Liver (tissue), 9 donors: Measurements from ENCODE around the gene DYNC2LI1. TPM values are rescaled to one million over a fixed set of nuclear protein-coding genes. Genes with fewer than 3 reads are reported as not detected.

ENCODE experiments used
- DNase-seq: peaks from one replicate; pipeline ENCODE4 v3.0.0-alpha.2; 2017; ENCODE audit warnings: low spot score
- H3K27ac ChIP-seq, 2 donors: one replicate each; pipeline ENCODE4 v1.7.0; 2013; ENCODE audit warnings: inconsistent platforms in 2 of 2, low read length in 2 of 2, control low read depth in 1 of 2, low read depth in 1 of 2, mild to moderate bottlenecking in 1 of 2
- H3K27me3 ChIP-seq, 4 donors: one replicate each; pipeline versions ENCODE4 v1.6.1 to v1.7.0; 2013; ENCODE audit warnings: low read length in 3 of 4, inconsistent platforms in 1 of 4, mild to moderate bottlenecking in 1 of 4, moderate library complexity in 1 of 4; ENCODE audit not compliant: control insufficient read depth in 4 of 4, insufficient read depth in 4 of 4
- H3K36me3 ChIP-seq, 4 donors: one replicate each; pipeline versions ENCODE4 v1.6.1 to v1.7.0; 2013; ENCODE audit warnings: low read length in 3 of 4, mild to moderate bottlenecking in 3 of 4, low read depth in 1 of 4, moderate library complexity in 1 of 4; ENCODE audit not compliant: control insufficient read depth in 4 of 4, insufficient read depth in 3 of 4
- H3K4me1 ChIP-seq, 4 donors: one replicate each; pipeline versions ENCODE4 v1.6.1 to v1.7.0; 2013; ENCODE audit warnings: low read length in 3 of 4, mild to moderate bottlenecking in 3 of 4, moderate library complexity in 1 of 4; ENCODE audit not compliant: control insufficient read depth in 4 of 4, insufficient read depth in 4 of 4
- H3K4me3 ChIP-seq, 3 donors: one replicate each; pipeline versions ENCODE4 v1.6.1 to v1.7.0; 2013; ENCODE audit warnings: low read length in 3 of 3, control low read depth in 1 of 3, low read depth in 1 of 3, mild to moderate bottlenecking in 1 of 3
- H3K9ac ChIP-seq, 2 donors: one replicate each; pipeline ENCODE4 v1.7.0; 2013; ENCODE audit warnings: low read length in 2 of 2, mild to moderate bottlenecking in 2 of 2, moderate library complexity in 2 of 2, control low read depth in 1 of 2, low read depth in 1 of 2
- H3K9me3 ChIP-seq, 4 donors: one replicate each; pipeline versions ENCODE4 v1.6.1 to v1.7.0; 2013; ENCODE audit warnings: low read length in 3 of 4; ENCODE audit not compliant: control insufficient read depth in 4 of 4
- ATF3 ChIP-seq: IDR thresholded peaks from 2 replicates; pipeline ENCODE4 v1.6.1; 2016; ENCODE audit warnings: antibody characterized with exemption
- CTCF ChIP-seq: fragments of 150-350 bp; IDR thresholded peaks from 2 replicates; pipeline ENCODE4 v1.5.1; 2017; ENCODE audit warnings: improper control_type of control experiment, low read depth, low read length; ENCODE audit not compliant: missing input control
- EGR1 ChIP-seq, 2 donors: IDR thresholded peaks; 2 replicates each; pipeline ENCODE4 v1.6.1; 2016 to 2018; ENCODE audit warnings: antibody characterized with exemption in 2 of 2, low read depth in 2 of 2
- FOXA1 ChIP-seq: IDR thresholded peaks from 2 replicates; pipeline ENCODE4 v1.6.1; 2016; ENCODE audit warnings: antibody characterized with exemption
- FOXA2 ChIP-seq: IDR thresholded peaks from 2 replicates; pipeline ENCODE4 v1.6.1; 2016; ENCODE audit warnings: antibody characterized with exemption
- GABPA ChIP-seq, 2 donors: IDR thresholded peaks in 1 of 2; conservative IDR thresholded peaks in 1 of 2; 2 replicates each; pipeline ENCODE4 v1.6.1; 2016; ENCODE audit warnings: antibody characterized with exemption in 2 of 2, mild to moderate bottlenecking in 1 of 2, moderate library complexity in 1 of 2
- HNF4A ChIP-seq, 2 donors: conservative IDR thresholded peaks; 2 replicates each; pipeline ENCODE4 v1.6.1; 2016; ENCODE audit warnings: antibody characterized with exemption in 2 of 2, mild to moderate bottlenecking in 2 of 2
- HNF4G ChIP-seq: IDR thresholded peaks from 2 replicates; pipeline ENCODE4 v1.6.1; 2016; ENCODE audit warnings: antibody characterized with exemption
- JUND ChIP-seq, 2 donors: IDR thresholded peaks; 2 replicates each; pipeline ENCODE4 v1.6.1; 2016; ENCODE audit warnings: antibody characterized with exemption in 2 of 2
- MAX ChIP-seq: IDR thresholded peaks from 2 replicates; pipeline ENCODE4 v1.6.1; 2016; ENCODE audit warnings: antibody characterized with exemption
- NR2F2 ChIP-seq: IDR thresholded peaks from 2 replicates; pipeline ENCODE4 v1.6.1; 2016; ENCODE audit warnings: antibody characterized with exemption
- RAD21 ChIP-seq, 2 donors: IDR thresholded peaks; 2 replicates each; pipeline ENCODE4 v1.6.1; 2016; ENCODE audit warnings: antibody characterized with exemption in 2 of 2, mild to moderate bottlenecking in 2 of 2
- REST ChIP-seq: IDR thresholded peaks from 2 replicates; pipeline ENCODE4 v1.6.1; 2016; ENCODE audit warnings: antibody characterized with exemption, mild to moderate bottlenecking
- RXRA ChIP-seq, 2 donors: IDR thresholded peaks; 2 replicates each; pipeline ENCODE4 v1.6.1; 2017 to 2018; ENCODE audit warnings: antibody characterized with exemption in 2 of 2, mild to moderate bottlenecking in 1 of 2
- SP1 ChIP-seq: IDR thresholded peaks from 2 replicates; pipeline ENCODE4 v1.6.1; 2018; ENCODE audit warnings: antibody characterized with exemption, mild to moderate bottlenecking
- TAF1 ChIP-seq: conservative IDR thresholded peaks from 2 replicates; pipeline ENCODE4 v1.6.1; 2016; ENCODE audit warnings: antibody characterized with exemption, mild to moderate bottlenecking
- YY1 ChIP-seq: IDR thresholded peaks from 2 replicates; pipeline ENCODE4 v1.6.1; 2016; ENCODE audit warnings: antibody characterized with exemption, mild to moderate bottlenecking
- ZBTB33 ChIP-seq: IDR thresholded peaks from 2 replicates; pipeline ENCODE4 v1.6.1; 2016; ENCODE audit warnings: antibody characterized with exemption
- WGBS: extraction: QIAGEN DNeasy Blood & Tissue Kit; methylation state at CpG from one replicate; pipeline ENCODE4 v1.1.7; 2013; 5-methylcytosine and 5-hydroxymethylcytosine counted together
- polyA plus RNA-seq, 2 donors: library from polyadenylated mRNA; stranded (reverse) in 1 of 2; unstranded in 1 of 2; fragments of 200-250 nt in 1 of 2; fragments of >200 nt in 1 of 2; fragmentation: Nextera tagmentation in 1 of 2; extraction: Ambion mirVana in 1 of 2; gene quantifications; one replicate each; pipeline versions ENCODE4 v1.2.1 to v1.2.3, GENCODE V29; 2013 to 2015
- total RNA-seq, 2 donors: library from RNA; depleted of rRNA; stranded (reverse); fragments of >200 nt; gene quantifications; one replicate each; pipeline ENCODE4 v1.2.3, GENCODE V29; 2014
- donor health status: healthy.
- donor health status: healthy.
- donor health status: healthy.
- donor health status: healthy.
- donor health status: healthy.

Gene DYNC2LI1
- total and polyA plus RNA-seq, 4 donors = 5.4 to 6.1 (median 5.7) TPM

GRCh38 chr2:43752302-43752701 is 21.5 kb upstream of the DYNC2LI1 start:
- H3K27ac ChIP-seq = no peak overlapping the region
- no peak overlapping the region for H3K4me3 ChIP-seq
- DNase-seq = no peak
- H3K27me3 ChIP-seq = no peaks in the 10 kb centered on the region
- H3K9ac ChIP-seq = no peak overlapping the region
- TF ChIP-seq FOXA1 = no peak
- TF ChIP-seq ATF3 = no peak
- TF ChIP-seq HNF4A (conservative IDR thresholded peaks at IDR 0.05) = no peak
- no peak for TF ChIP-seq RXRA (IDR thresholded peaks at IDR 0.05)
- no peak for TF ChIP-seq REST
- no peak for TF ChIP-seq MAX
- TF ChIP-seq EGR1 (IDR thresholded peaks at IDR 0.05; ENCODE audit: low read depth in 2 of 2) = no peak
- TF ChIP-seq RAD21 (IDR thresholded peaks at IDR 0.05) = no peak
- TF ChIP-seq YY1 = no peak
- no peak for TF ChIP-seq FOXA2
- no peak for TF ChIP-seq HNF4G
- no peak for TF ChIP-seq NR2F2
- TF ChIP-seq TAF1 = no peak
- TF ChIP-seq SP1 = no peak
- TF ChIP-seq GABPA (IDR thresholded peaks at IDR 0.05 in 1 of 2, conservative IDR thresholded peaks at IDR 0.05 in 1 of 2) = no peak
- no peak for TF ChIP-seq CTCF
- TF ChIP-seq JUND (IDR thresholded peaks at IDR 0.05) = no peak
- no peak for TF ChIP-seq ZBTB33
- no peaks in the 10 kb centered on the region for H3K4me1 ChIP-seq
- H3K36me3 ChIP-seq = no peaks in the 10 kb centered on the region
- no peaks in the 10 kb centered on the region for H3K9me3 ChIP-seq

GRCh38 chr2:43754180-43754579 is 19.7 kb upstream of the DYNC2LI1 start:
- Histone ChIP-seq H3K9me3 (no peaks in the 10 kb centered on the region), H3K36me3 (no peaks in the 10 kb centered on the region), H3K4me3 (no peak overlapping the region), H3K4me1 (no peaks in the 10 kb centered on the region), H3K27me3 (no peaks in the 10 kb centered on the region), H3K9ac (no peak overlapping the region), H3K27ac (no peak overlapping the region)
- WGBS = 87% methylated on average over 7 of the region's 7 CpGs
- no peak for DNase-seq
- TF ChIP-seq JUND (IDR thresholded peaks at IDR 0.05) = no peak
- TF ChIP-seq TAF1 = no peak
- no peak for TF ChIP-seq NR2F2
- TF ChIP-seq MAX = no peak
- no peak for TF ChIP-seq REST
- no peak for TF ChIP-seq RAD21 (IDR thresholded peaks at IDR 0.05)
- TF ChIP-seq SP1 = no peak
- no peak for TF ChIP-seq GABPA (IDR thresholded peaks at IDR 0.05 in 1 of 2, conservative IDR thresholded peaks at IDR 0.05 in 1 of 2)
- no peak for TF ChIP-seq ZBTB33
